CD4-positive, alpha-beta T cell treated with Interleukin-6 at 100 ng/mL for 8 hours (primary cell): ENCODE results near the gene HAPLN3.
"Not testable (repeated sequence)": the region's sequence is repeated elsewhere in the genome, so short reads cannot be mapped to it uniquely, and the experiment has no call there.

Experiments
- DNase-seq: peaks from one replicate; pipeline ENCODE4 v3.0.0-alpha.2; 2020; ENCODE audit warnings: mixed read lengths, low spot score

HAPLN3 gene, protein sequence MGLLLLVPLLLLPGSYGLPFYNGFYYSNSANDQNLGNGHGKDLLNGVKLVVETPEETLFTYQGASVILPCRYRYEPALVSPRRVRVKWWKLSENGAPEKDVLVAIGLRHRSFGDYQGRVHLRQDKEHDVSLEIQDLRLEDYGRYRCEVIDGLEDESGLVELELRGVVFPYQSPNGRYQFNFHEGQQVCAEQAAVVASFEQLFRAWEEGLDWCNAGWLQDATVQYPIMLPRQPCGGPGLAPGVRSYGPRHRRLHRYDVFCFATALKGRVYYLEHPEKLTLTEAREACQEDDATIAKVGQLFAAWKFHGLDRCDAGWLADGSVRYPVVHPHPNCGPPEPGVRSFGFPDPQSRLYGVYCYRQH

DNA sequence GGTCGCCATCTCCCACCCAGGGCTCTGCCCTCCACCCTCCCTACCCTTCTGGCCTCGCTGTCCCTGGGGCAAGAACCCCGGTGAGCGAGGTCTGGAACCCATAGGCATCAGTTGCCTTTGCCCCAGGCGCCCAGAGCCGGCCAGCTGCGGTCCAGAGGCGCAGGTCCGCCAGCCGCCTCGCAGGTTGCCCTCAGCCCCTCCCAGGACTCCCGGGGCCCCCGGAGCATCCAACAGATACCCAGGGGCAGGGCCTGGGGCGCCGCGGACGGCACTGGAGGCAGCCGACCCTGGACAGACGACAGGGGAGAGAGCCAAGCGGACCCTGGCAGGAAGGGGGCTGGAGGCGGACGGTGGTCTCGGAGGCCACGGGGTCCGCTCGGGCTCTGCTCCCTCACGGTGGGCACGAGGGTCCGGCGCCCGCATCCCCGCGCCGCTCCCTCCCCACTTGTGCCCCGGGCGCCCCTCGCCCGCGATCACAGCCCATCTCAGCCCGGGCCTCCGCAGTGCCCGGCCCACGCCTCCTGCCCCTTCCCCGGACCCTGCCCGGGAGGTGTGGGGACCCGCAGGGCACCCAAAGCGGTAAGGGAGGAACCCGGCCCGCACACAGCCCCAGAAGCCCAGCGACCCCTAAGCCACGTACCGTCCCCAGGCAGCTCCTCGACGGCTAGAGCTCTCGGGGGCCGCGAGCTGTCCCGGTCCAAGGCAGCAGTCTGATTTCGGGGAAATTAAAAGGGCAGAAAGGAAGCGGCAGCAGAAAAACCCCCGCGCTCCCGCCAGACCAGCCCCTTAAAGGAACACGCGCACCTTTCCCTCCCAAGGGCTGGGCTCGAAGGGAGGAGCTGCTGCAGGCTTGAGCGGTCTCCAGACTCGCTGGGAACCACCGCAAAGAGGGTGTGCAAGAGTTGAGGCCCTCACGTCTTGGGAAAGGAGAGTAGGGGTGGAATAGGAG, at the start of gene HAPLN3:
Gene HAPLN3 (minus strand): TSS at position 726 of the 949 bp plus-strand sequence. CDS start 8,246 bp downstream, outside the sequence.
- peak; percentile 51 for DNase-seq

DNA sequence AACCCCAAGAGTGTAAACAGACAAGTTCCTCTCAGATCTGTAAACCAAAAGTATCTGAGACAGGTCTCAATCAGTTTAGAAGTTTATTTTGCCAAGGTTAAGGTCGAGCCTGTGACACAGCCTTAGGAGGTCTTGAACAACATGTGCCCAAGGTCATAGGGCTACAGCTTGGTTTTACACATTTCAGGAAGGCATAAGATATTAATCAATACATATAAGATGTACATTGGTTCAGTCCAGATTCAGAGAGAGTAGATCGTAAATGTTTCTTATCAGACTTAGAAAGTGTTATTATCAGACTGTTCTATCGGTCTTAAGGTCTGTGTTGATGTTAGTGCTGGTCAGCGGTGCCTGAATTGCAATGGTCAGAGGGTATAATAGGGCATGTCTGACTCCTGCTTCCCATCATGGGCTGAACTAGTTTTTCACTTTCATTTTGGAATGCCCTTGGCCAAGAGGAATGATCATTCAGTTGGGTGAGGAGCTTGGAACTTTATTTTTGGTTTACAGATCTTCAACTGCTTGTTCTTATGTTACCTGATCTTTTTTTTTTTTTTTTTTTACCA, 44.8 kb upstream of the HAPLN3 start:
- no peak for DNase-seq

DNA sequence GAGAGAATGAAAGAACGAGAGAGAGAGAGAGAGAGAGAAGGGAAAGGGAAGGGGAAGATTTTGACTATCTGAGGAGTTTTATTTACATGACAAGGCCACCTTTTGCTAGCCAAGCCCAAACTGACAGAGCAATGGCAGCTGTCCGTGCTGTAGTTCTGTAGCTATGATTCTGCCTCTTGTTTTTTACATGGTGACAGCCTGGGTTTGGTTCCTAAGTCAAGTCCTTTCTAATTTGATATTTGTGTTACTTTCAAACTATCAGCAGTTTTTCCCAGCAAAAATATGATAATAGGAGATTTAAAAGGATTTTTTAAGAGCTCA, 44.1 kb upstream of the HAPLN3 start:
- DNase-seq, result no peak

DNA sequence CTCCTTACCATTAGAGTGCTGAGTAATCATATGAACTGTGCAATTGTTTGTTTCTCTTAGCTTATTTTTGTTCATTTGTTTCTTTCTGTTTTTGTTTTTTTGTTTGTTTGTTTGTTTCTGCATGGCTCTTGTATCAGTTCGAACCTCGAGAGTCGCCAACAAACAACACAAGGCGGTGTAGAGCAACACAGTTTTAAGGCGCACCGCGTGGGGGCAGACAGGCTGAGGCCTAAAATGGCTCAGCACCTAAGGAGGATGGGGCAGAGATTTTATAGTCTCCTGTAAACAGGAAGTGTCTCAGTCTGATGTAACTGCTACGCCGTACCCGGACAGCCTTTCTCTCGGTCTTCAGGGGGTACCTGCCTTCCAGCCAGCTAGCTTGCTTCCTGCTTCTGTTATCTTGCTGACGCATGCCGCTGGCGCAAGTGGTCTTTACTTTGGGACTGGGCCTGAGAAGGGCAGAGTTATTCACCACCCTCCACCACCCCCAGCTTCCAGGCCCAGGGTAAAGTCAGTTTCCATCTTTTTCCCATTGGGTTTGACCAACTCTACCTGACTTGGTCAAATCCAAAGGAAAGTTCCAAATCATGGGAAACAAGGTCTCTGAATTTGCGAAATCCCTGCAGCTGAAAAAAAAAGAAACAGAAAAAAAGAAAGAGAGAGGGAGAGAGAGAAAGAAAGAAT, 43.6 kb upstream of the HAPLN3 start:
- no peak for DNase-seq

DNA sequence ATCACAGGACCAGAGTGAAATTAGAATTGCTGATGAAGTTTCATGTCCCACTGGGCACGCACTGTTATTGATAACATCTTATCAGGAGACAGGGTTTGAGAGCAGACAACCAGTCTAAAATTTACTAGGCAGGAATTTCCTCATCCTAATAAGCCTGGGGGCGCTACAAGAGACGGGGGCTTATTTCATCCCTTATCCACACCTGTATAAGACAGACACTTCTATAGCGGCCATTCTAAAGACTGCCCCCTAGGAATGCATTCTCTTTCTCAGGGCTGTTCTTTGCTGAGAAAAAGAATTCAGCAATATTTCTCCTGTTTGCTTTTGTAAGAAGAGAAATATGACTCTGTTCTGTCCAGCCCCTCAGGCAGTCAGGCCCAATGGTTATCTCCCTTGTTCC, 39.1 kb upstream of the HAPLN3 start:
- not testable (repeated sequence) for DNase-seq

DNA sequence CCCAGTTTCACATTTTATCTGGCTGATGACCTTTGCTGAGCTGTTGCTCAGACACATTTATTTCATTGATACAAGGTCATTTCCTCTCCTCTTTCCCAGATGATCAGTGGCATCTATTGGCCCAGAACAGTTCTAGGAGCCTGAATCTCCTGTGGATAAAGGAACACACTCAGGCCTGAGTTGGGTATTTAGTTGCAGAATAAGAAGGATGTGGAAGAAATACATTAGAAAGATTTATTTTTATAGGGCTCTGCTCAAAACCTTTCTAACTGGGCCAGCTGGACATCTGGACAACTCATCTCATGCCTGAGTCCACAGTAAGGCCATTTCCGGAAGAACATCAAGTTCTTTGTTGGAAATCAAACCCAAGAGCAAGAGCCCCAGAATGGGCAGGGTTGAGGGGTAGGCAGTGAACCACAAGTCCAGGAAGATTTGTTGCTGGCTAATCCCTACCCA, 37.6 kb upstream of the HAPLN3 start:
- no peak for DNase-seq

DNA sequence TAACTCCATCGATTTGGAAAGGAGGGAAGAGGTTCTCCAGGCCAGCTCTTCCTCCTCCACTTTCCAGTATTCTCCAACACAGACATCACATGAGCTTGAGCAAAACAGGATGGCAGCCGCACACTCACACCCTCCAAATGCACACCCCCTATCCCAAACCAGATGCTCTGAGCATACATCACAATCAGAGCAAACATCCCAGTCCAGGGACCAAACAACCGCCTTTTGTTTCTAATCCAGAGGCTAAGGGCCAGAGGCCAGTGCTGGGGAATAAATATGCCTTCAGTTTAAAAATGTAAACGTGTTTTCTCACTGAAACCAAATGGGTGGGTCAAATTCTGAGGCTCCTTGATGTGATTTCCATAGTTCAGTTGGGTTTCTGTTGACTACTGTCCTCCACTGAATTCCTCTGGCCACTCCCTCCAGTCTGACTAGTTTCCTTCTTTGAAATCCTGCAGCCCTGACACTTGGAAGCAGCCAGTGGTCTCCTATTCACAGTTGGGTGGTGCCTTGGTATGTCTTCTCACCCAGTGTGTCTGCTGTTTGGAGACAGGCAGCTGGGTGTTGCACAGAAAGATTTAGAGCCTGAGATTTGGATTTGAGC, 37.0 kb upstream of the HAPLN3 start:
- no peak for DNase-seq

DNA sequence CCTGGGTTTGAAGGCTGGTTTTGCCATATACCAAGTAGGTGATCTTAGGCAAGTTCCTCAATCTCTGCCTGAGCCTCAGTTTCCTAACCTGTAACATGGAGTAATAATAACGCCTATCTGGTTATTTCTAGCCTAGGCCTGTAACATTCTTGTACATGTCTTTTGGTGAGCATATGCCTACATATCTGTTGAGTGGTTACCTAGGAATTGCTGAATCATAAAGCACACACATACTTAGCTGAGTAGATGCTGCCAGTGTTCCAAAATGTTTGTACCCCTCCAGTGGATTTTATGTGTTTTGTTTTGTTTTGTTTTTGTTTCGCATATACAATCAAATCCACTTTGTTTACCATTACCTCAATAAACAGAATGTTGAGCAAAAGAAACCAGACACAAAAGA, 35.2 kb upstream of the HAPLN3 start:
- DNase-seq, result no peak

DNA sequence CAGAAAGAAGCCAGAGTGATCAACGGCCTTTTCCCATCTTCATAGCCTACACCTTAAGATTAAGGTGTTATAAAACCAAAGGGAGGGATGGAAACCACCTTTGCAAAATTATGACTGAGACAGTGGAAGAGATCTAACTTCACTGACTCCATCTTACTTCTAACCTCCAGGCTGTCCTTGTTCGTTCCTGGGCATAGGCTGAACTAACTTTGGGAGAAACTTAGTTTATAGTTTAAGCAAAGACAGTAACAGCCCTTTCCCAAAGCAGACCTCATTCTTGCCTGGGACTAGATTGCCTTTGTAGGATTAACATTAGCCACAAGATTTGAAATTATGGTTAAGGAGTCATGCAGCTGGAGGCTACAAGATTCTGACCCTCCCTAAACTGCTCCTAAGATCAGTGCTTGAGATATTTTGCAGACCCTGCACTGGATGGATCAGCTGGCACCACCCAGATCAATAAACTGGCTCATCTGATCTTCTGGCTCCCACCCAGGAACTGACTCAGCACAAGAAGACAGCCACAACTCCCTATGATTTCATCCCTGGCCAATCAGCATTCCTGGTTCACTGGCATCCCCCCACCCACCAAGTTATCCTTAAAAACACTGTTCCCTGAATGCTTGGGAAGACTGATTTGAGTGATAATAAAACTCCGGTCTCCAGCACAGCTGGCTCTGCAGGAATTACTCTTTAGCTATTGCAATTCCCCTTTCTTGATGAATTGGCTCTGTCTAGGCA, 34.2 kb upstream of the HAPLN3 start:
- DNase-seq, result not testable (repeated sequence)

DNA sequence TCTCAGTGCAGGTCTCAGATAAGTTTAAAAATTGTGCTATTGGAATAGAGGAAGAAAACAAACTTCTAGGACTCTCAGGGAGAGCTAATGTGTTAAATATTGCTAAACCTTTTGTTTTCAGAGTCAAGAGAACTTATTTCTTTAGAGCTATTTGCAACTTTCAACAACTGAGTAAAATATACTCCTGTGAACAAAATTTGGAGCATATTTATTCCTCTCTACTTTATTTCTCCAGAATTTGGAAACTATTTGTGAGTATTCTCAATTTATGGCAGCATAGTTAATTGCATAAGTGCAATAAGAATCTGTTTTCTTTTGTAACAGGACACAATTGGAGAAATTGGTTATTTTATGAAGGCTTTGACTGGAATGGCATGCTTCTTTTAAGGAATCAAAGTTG, 32.8 kb upstream of the HAPLN3 start:
- DNase-seq, result not testable (repeated sequence)

DNA sequence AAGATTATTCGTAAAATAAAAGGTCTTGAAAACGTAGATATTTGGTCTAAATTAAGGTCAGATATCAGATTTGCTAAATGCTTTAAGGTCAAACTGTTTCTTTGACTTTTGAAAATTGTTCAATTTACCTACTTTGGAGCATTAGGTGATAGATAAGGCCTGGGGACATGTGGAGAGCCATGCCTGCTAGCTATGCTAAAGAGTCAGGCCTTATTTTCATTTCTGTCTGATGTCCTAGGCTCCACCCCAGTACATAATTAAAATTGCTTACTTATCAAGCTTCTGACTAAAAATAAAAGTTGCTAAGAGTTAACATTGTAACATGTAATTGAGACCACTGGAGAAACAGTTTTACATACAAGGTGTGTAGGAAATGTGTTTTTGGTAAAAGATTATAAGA, 30.3 kb upstream of the HAPLN3 start:
- not testable (repeated sequence) for DNase-seq

DNA sequence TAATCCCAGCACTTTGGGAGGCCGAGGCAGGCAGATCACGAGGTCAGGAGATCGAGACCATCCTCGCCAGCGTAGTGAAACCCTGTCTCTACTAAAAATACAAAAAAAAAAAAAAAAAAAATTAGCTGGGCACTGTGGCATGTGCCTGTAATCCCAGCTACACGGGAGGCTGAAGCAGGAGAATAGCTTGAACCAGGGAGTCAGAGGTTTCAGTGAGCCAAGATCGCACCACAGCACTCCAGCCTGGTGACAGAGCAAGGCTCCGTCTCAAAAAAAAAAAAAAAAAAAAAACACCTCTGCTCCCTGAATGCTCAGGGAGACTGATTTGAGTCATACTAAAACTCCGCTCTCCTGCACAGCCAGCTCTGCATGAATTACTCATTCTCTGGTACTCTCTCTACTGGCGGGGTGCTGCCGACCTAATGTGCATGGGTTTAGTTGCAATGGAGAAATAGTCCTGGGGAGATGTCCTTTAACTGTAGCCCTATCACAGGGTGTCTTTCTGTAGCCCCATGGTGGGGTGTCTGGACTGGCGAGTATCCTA, 25.6 kb upstream of the HAPLN3 start:
- not testable (repeated sequence) for DNase-seq

DNA sequence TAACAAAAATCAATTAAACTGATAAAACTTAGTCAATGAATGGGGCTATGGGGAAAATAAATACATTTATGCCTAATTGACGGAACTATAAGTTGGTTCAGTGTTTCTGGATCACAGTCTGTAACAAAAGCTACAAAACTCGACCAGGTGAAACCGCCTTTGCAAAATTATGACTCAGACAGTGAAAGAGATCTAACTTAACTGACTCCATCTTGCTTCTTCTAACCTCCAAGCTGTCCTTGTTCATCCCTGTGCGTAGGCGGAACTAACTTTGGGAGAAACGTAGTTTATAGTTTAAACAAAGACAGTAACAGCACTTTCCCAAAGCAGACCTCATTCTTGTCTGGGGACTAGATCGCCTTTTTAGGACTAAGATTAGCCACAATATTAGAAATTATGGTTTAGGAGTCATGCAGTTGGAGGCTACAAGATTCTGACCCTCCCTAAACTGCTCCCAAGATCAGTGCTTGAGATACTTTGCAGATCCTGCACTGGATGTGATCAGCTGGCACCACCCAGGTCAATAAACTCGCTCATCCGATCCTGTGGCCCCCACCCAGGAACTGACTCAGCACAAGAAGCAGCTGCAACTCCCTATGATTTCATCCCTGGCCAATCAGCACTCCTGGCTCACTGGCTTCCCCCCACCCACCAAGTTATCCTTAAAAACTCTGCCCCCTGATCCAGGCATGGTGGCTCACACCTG, 25.0 kb upstream of the HAPLN3 start:
- DNase-seq, result no peak

DNA sequence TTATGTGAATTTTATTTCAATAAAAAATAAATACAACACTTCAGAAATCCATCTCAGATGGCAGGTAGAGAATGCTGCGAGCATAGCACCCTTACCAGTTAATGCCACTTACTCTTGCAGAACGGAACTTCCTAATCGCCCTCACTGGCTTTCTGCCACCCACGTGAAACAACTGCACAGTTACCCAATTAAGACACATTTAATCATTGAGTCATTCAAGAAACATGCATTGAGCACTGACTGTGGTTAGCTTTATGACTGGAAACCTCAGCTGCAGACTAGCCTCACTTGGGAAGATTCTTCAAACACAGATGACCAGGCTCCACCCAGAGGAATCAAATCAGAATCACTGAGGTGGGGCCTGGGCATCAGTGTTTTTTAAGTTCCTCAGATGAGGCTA, 23.4 kb upstream of the HAPLN3 start:
- no peak for DNase-seq

DNA sequence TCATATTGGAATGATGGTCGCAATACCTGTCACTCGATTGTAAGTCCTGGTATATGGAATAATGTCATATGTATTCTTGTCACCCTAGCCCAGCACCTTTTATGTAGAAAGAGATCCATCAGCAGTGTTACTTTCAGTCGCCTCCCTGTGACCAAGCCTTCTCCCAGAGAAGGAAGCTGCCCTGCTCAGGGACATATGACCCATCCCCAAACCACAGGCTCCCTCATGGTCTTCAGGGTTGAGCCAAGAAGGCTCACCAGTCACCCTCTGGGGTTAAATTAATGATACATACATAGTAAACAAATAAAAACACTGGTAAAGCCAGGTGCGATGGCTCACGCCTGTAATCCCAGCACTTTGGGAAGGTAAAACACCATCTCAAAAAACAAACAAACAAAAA, 22.4 kb upstream of the HAPLN3 start:
- no peak for DNase-seq

DNA sequence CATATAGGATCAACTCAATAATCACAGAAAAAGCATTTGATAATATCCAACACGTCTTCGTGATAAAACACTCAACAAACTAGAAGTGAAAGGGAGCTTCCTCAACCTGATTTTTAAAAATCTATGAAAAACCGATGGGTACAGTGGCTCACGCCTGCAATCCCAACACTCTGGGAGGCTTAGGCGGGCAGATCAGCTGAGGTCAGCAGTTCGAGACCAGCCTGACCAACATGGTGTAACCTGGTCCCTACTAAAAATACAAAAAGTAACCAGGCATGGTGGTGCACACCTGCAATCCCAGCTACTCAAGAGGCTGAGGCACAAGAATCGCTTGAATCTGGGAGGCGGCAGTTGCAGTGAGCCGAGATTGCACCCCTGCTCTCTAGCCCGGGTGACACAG, 20.0 kb upstream of the HAPLN3 start:
- DNase-seq, result no peak

DNA sequence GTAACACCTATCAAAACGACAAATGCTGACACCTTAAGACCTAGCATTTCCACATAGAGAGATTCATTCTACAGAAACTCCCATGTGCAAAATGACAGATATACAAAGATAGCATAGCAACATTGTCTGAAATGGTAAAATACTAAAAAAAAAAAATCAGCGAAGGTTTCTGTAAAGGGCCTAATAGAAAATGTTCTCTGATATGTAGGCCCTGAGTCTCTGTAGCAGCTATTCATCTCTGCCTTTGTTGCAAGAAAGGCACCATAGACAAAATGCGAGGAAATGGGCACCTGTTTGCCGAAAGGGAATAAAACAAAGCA, 18.5 kb upstream of the HAPLN3 start:
- no peak for DNase-seq

DNA sequence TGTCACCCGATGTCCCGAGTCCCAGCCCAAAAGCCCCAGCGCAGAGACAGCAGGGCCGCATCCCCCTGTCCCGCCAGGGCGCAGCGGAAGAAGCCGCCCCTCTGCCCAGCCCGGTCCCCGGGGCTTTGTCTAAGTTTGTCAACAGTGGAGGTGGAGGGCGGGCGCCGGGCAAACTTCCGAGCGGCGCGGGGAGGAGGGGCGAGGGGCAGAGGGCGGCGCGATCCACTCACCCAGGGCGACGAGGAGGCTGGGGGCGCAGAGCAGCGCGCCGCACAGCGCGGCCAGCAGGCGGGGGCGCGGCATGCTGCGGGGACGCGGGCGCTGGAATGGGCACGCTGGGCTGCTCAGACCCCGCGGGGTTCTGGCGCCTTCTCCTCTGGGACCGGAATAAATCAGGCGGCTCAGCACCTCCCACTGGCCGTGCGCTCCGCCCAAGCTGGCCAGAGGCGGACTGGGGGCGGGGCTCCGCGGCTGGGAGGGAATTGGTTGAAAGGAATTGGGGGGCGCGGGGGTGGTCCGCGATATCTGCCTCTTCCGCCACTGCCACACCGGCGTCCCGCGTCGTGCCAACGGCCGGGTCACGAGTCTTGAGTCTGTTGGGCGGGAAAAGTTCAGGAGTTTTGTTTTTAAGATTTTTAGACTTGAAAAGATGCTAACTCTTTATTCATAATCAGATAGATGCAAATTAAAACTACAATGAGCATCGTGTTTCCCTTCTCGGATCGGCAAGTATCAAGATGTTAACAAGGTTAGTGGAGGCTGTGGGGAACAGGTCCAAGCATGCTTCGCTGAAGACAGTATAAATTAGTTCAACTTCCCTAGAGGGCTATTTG, 17.9 kb upstream of the HAPLN3 start, which contains the start of gene MFGE8:
Gene MFGE8 (minus strand): TSS at position 363 of the 833 bp plus-strand sequence. CDS start 60 bp downstream, at position 303.
- peak; percentile 64 for DNase-seq

DNA sequence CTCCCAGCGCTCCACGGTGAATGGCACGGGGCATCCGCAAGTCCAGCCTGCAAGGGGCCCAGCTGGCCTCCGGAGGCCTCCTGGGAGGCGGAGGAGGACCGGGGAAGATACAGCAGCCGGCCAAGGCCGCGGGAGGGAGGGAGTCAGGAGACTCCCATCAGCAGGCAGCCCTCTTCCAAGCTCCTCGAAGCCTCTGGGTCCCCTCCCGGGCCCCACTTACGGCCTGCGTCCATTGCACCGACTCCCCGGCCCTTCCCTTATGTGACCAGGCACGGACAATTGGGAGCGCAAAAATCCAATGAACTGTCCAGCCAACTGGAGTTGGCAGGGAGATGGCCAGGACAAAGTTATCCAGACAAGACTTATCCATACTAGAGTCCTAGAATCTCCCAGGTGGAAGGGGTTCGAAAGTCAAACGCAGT, 17.2 kb upstream of the HAPLN3 start:
- no peak for DNase-seq
